GM21825 (cell line): ENCODE data around the gene FAM53A.
"Not testable (repeated sequence)": the region's sequence is repeated elsewhere in the genome, so short reads cannot be mapped to it uniquely, and the experiment has no call there.

Experiments used
- ATAC-seq: cut with Tn5 transposase; IDR thresholded peaks from one replicate; pipeline ENCODE4 v1.9.1; 2021; ENCODE audit warnings: mild to moderate bottlenecking, moderate library complexity; ENCODE audit not compliant: unreplicated experiment

The FAM53A gene

DNA sequence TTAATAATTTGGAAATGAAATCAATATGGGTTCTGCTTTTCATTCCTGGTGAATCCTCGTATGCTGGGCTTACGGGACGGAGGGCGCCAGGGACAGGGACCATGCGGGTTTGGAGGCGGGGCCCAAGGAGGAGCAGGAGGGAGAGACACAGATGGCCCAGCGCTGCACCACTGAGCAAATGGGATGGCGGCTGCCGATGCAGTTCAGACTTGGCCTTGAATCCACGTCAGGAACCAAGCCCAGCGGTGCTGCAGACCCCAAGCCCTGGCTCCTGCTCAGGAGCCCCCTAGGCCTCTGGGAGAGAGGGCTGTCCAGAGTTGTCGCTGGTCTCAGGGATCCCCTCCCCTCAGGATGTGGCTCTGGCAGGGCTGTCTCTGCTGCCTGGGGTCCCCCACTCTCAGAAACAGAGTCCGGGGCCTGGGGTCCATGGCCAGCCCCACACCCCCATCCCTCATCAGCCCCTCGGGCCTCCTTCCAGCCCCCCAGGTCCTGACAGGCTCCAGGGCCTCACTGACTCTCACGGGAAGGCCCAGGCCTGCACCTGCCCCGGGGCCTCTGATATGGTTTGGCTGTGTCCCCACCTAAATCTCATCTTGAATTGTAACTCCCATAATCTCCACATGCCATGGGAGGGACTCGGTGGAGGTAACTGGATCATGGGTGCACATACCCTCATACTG is 75.2 kb downstream of the FAM53A start:
- no peak for ATAC-seq

DNA sequence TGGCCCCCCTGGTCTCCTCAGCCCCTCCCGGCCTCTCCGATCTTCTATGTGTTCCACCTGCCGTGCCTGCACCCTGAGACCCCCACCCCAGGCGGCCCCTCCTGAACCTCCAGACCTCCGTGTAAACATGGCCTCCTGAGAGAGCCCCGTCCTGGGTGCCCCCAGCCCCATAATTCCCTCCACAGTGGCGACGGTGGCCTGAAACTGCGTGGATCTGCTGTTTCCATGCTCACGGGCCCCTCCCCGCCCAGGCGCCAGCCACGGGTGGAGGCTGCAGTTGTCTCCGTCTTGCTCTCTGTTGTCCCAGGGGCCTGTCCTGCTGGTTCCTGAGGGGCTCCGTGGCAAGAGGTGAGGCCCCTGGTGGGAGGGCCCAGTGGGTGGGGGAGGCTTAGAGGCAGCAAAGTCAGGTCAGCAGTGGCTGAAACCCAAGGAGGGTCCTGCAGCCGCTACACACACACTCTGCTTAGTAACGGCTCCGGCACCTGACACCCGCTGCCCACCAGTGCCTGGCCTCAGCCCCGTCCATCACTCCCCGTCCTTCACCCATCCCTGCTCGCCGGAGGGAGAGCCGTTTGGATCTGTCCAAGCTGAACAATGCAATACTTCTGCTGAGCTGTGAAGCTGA is 75.8 kb downstream of the FAM53A start:
- ATAC-seq = no peak

DNA sequence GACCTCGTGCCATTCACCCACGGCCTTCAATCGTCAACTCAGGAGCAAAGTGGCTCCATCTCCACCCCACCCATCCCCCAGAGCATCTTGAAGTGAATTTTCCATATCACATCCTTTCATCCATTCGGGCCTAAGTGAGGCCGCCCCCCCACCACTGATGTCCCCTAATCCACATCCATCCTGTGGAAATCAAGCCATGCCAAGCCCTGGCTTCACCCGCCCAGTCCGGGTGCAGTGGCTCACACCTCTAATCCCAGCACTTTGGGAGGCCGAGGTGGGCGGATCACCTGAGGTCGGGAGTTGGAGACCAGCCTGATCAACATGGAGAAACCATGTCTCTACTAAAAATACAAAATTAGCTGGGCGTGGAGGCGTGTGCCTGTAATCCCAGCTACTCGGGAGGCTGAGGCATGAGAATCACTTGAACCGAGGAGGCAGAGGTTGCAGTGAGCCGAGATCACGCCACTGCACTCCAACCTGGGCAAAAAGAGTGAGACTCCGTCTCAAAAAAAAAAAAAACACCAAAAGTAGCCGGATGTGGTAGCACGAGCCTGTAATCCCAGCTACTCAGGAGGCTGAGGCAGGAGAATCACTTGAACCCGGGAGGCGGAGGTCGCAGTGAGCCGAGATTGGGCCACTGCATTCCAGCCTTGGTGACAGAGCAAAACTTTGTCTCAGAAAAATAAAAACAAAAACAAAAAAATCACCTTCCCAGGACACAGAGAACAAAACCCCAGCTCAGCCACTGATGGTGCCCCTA is 76.5 kb downstream of the FAM53A start:
- not testable (repeated sequence) for ATAC-seq

DNA sequence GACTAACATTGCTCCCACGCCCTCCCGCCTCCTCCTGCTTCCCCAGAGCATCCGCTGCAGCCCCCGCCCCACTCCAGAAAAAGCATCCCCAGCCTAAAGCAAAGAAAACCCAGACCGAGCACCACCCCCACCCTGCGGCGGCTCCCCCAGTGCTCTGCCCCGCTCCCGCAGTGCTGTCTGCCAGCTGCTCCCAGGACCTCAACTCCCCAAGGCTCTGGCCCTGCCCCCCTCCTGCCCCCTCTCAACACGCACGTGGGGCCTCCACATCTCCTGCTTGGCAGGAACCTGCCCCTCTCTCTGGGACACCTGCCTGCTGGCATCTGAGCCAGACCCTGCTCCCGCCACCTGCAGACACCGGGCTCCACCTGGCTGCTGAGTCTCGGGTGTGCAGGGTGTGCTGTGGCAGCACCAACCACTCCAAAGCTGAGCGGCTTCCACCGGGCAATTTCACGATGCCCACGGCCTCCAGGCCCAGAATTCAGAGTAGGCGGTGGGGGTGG is 79.4 kb downstream of the FAM53A start:
- ATAC-seq = no peak

DNA sequence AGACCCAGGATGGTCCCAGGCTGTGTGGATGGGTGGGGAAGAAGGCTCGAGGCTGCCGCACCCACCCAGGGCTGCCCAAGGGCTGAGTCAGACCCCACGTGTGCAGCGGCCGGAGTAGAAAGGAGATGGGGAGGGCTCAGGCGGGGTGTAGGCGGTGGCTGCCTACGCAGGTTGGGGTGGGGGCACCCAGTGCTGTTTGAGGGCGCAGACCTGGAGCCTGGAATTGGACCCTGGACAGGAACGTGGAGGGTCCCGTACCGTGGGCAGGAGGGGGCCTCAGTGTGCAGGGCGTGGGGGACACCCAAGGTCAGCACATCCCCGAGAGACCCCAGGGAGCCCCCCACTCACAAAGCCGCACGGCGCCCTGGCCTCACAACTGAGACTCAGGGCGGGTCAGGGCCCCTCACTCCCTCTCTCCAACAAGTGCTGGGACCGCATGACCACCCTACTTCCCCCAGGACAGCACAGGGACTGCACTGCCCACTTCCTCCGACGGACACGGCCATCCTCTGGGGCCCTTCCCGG is 79.9 kb downstream of the FAM53A start:
- ATAC-seq = no peak

DNA sequence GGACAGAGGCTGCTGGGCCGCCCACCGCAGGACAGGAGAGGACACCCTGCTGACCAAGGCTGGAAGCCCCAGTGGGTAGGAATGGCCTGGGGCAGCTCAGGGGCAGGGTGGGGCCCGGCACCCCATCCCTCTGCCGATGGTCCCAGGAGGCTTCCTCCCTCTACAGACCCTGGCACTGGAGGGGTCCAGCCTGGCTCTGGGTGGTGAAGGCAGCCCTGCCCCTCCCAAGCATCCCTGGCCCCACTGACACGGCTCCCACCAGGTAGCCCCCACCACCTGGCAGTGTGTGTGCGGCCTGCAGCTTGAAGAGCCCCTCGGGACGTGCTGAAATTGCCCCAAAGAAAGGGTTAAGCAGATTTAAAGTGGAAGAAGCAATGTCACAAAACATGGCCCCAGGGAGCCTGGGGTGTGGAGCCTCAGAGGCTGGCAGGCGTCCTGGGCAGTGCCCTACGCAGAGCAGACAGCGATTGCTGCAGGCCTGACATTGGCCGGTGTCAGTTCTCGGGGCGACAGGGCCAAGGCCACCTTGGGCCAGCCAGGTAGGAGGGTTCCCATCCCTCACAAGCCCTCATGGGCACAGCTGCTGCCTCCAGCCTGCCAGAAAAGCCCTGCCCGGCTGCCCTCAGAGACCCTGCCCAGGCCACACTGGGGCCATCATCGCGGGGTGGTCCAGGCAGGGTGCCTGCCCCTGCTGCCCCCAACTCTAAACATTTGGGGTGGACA is 80.5 kb downstream of the FAM53A start:
- no peak for ATAC-seq

DNA sequence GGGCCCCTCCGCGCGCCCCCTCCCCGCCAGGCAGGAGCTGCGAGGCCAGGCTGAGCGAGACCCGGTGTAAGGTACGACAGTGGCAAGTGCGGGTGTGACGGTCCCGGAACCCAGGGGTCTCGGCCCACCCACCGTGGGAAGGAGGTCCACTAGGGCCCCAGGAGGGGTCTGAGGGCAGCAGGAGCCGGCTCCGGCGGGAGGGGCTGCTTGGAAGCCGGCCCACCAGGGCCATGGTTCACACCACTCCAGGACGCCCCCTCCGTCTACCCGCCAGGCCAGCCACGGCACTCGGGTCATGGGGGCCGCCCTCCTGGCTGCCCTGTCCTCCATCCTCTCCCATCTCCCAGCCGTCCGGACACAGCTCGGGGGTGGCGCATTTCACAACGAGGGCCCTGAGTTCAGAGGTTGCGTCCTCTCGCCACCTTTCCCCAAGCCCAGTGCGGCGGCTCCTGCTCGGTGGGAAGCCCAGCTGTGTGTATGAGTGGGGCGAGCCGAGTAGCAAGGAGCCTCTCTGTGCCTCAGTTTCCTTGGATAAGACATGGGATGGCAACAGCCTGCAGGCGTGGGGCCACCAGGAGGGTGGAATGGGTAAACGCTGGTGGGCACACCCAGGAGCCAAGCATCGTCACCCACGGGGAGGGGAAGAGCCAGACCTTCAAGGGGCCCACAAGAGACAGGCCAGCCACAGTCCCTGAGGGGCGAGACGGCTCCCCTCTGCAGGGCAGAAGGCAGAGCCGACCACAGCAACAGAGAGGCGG is 81.3 kb downstream of the FAM53A start:
- no peak for ATAC-seq

DNA sequence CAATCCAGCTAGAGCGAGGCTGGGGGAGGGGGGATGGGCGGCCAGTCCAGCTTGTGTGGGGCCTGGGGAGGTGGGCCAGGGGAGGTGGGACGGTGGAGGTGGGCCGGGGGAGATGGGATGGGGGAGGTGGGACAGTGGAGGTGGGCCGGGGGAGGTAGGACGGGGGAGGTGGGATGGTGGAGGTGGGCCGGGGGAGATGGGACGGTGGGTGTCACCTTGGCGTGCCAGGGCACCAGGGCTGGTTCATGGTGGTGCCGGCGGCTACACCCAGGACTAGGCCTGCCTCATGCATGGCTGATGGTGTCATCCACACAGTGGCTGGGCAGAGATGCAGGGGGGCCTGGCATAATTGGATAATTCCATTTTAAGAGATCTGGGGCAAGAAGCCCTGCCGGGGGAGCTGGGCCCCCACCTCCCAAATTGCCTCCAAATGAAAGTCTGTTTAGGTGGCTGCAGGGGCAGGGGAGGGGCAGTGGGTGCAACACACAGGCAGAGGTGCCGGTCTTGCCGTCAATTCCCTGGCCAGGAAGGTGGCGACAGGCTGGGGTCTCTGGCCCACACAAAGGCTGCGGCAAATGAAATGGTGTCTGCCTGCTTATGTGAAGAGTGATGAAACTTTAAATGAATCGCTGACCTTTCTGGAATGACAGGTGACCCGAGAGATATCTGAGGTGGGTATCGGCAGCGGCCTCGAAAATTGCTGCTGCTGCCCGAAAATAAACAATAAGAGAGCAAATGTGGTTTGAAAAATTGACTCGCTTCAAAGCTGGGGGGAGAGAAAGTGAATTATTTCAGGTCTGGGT is 82.1 kb downstream of the FAM53A start:
- no peak for ATAC-seq

DNA sequence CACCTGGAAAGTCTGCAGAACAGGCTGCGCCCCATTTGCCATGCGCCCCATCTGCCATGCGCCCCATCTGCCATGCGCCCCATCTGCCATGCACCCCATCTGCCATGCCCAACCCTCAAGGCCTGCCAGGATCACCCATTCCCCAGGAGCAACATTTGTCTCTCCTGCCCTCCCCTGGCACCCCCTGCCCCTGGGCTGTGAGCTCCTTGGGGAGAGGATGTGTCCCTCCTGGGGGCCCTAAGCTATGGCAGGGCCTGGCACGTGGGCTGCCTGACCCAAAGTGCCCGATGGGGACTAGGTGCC is 82.6 kb downstream of the FAM53A start:
- ATAC-seq = no peak

DNA sequence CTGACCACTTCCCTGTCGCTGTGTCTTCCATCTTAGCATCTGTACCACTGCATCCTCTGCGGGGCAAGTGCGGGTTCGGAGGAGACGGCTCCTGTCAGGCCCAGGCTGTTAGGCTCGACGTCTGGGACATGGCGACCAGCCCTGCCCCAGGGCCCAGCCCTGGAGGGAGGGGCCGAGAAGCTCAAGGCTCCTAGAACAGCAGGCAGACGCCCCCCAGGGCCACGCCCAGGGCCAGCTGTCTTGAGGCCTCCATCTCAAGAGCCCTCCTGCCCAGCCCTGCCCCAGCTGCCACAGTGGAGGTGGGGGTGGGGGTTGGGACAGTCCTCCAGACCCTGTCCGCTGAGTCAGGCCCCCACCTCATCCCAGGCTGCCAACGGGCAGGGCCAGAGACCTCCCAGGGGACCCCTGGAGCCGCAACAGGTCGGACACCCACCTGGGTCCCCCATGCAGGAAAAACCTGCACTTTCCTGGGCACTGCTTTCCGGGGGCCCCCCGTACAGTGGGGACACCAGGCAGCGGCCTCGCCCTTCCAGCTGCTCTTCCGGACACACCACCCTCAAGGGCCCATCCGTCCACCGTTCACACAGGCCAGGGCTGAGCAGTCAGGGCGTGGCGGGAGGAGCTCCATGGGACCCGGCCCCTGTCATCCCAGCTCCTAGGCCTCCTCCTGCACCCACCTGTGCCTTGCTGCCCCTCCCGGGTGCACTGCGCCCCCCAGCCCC is 83.1 kb downstream of the FAM53A start:
- no peak for ATAC-seq

DNA sequence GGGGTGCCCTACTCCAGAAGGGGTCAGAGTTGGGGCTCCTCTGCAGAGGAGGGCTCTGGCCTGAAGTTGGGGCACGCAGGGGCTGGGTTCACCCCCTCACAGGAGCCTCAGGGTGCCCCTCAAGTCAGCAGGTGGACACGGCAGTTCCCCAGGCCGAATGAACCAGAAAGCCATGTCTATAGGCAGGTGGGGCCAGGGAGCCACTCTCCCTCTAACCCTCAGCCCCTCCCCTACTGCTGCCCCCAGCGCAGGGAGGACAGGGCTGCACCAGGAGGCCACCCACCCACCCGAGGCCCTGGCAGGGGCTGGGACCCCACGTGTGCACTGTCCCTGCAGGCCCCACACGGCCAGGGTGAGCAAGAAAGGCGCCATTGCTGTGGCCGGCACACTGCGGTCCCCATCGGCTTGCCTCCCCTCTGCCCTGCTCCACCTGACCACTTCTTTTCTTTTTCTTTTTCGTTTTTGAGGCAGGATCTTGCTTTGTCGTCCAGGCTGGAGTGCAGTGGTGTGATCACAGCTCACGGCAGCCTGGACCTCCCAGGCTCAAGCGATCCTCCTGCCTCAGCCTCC is 83.8 kb downstream of the FAM53A start:
- ATAC-seq = no peak

DNA sequence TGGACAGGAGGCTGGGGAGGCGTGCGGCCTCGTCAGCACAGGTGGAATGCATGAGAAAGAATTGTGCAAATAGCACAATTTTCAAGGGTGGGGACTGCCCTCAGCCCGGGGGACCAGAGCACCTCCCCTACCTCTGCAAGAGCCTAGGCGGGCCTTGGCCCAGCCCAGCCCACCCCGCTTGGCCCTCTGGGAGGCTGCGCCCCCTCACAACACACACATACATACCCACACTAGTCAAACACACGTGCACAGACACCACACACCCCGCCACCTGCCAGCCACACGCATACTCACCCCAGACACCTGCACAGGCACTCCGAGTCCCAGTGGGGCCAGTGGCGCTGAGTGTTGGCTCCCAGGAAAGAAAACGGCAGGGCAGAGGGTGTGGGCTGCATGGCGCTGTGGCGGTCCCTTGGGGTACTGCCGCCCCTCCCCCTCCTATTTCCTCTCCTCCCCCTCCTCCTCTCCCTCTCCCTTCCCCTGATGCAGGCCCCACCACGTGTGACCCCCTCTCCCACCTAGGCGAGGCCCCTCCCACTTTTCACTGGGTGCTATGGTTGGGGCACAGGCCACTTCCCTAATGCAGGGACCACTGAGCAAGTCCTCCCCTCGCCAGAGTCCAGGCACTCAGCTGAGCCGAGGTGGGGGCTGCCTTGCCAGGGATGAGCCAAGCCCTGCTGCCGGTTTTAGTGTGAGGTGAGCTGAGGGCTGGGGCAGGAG is 84.5 kb downstream of the FAM53A start:
- no peak for ATAC-seq

DNA sequence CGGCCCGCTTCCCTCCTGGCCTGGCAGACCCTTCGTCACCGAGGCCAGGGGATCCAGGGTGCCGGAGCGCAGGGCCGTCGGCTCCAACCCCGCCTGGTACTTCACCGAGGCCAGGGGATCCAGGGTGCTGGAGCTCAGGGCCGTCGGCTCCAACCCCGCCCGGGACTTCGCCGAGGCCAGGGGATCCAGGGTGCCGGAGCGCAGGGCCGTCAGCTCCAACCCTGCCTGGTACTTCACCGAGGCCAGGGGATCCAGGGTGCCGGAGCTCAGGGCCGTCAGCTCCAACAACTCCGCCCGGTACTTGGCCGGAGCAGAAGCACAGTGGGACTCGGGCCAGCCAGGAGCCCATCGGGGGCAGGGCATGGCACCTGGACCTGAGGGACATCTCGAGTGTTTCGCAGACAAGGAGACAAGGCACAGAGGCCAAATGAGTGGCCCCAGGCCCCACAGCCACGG is 85.1 kb downstream of the FAM53A start:
- no peak for ATAC-seq

DNA sequence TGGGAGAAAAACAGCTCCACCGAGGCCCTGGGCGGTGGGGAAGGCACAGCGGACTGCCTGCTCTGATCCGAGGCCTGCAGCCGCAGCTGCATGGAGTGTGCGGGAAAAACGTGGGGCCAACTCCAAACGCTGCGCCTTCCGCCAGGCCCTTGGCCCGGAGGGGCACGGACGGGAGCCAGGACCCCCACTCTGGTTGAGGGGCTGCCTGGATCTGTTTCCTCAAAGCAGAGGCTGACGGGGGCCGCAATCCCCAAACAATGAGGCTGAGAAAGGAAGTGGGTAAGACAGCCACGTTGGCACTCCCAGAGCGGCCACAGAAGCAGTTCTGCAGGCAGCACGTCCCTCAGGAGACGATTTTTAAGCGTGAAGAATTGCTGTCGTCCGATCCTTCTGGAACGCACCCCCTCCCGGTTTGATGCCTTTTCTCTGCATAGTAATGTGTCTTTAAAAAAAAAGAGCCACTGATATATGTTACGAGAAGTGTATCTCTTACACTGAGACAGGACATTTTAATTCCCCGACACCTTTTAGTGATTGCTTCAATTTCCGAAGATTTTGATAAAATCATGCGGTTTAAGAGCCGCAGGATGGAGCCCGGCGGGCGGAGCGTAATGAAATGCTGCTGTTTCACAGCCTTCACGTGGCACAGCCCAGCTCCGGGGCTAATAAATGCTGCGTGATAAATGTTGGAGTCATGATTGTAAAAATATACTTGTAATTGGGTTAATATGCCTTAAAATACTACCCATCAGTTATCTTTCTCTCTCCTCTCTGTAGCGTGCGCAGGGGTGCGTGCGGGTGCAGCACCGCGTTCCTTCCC is 85.7 kb downstream of the FAM53A start:
- no peak for ATAC-seq

DNA sequence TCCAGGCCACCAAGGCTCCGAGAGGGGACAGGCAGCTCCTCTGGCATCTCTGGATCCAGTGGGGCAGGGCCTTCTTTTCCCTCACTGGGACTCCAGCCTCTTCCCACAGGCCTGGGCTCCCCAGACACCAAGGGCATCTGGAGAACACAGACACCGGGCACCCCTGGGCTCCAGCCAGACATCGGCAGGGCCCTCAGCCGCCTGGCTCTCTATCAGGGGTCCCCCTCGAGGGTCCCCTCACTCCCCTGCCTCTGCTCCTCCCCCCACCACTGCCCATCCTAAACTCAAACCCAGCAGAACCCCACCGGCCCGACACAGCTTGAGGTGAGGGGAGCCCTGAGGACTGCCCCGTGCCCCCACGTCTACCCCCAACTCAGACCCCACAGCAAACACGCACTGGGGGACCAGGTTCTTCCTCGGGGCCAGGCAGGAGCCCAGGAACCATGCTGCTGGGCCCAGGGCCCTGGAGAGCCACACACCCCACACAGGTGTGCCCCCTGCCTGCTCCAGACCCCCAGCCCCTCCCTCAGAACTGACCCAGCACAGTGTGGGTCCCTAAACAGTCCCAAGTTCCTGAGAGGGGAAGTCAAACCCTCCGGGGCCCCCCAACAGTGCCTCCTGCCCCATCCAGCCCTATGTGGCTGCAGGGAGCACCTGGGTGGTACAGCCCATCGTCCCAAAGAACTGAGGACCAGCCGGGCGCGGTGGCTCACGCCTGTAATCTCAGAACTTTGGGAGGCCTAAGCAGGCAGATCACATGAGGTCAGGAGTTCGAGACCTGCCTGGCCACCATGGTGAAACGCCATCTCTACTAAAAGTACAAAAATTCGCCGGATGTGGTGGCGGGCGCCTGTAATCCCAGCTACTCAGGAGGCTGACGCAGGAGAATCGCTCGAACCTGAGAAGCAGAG is 86.8 kb downstream of the FAM53A start:
- ATAC-seq = no peak

DNA sequence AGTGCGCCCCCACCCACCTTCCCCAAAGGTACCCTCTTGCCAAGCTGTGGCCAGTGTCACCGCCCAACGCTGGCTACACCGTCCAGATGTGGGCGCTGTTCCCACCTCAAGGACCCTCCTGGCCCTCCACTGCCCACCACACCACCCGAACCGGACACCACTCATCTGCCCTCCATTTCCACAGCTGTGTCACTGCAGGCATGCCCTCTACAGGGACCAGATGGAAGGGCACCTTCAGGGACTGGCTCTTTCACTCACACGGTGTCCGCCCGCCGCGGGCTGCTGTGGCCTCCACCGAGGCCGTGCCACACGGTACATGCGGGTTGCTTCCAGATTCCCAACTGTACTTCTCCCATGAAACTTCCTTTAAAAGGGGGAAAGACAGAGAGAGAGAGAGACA is 87.7 kb downstream of the FAM53A start:
- ATAC-seq = no peak
